HepG2 (cell line): ENCODE data around the gene SLFN14.

Experiments used
- EP300 ChIP-seq, 3 experiments: sonication (generic) in 1 of 3; formaldehyde crosslinking in 1 of 3; IDR thresholded peaks; 2 replicates each; pipeline versions ENCODE4 v1.5.1 to v1.6.1; 2011 to 2020; ENCODE audit warnings: low read depth in 2 of 3, low read length in 2 of 3, borderline replicate concordance in 1 of 3, improper control_type of control experiment in 1 of 3, mild to moderate bottlenecking in 1 of 3, missing genetic modification reagents in 1 of 3, moderate library complexity in 1 of 3
- FOXM1 ChIP-seq: sonication (generic); formaldehyde crosslinking; IDR thresholded peaks from 2 replicates; pipeline ENCODE4 v1.5.0; 2020; ENCODE audit warnings: missing genetic modification reagents
- GABPB1 ChIP-seq: IDR thresholded peaks from 2 replicates; pipeline ENCODE4 v1.6.1; 2016; ENCODE audit warnings: mild to moderate bottlenecking, missing genetic modification reagents, moderate library complexity, missing compliant biosample characterization
- POLR2A ChIP-seq, 2 experiments: IDR thresholded peaks; 2 replicates each; pipeline ENCODE4 v1.6.1; 2011; ENCODE audit warnings: low read depth in 2 of 2, low read length in 2 of 2, mild to moderate bottlenecking in 1 of 2, moderate library complexity in 1 of 2; ENCODE audit not compliant: insufficient read depth in 1 of 2
- POLR2AphosphoS5 ChIP-seq: IDR thresholded peaks from 2 replicates; pipeline ENCODE4 v1.6.1; 2012; ENCODE audit warnings: low read depth, low read length
- RFX5 ChIP-seq: IDR thresholded peaks from 2 replicates; pipeline ENCODE4 v1.6.1; 2011; ENCODE audit warnings: low read depth, low read length, improper control_type of control experiment
- TAF1 ChIP-seq: sonication (generic); formaldehyde crosslinking; IDR thresholded peaks from 2 replicates; pipeline ENCODE4 v1.4.0; 2020; ENCODE audit warnings: missing genetic modification reagents
- ZNF232 ChIP-seq: sonication (generic); formaldehyde crosslinking; IDR thresholded peaks from 2 replicates; pipeline ENCODE4 v1.4.0; 2020; ENCODE audit warnings: missing genetic modification reagents, borderline replicate concordance
- ZNF670 ChIP-seq: sonication (generic); formaldehyde crosslinking; IDR thresholded peaks from 2 replicates; pipeline ENCODE4 v1.8.0; 2022; ENCODE audit warnings: mild to moderate bottlenecking, missing genetic modification reagents, borderline replicate concordance
- TF ChIP-seq, protein P1 (sequence below): sonication (generic); formaldehyde crosslinking; IDR thresholded peaks from 2 replicates; pipeline ENCODE4 v1.5.0; 2020; ENCODE audit warnings: mild to moderate bottlenecking, missing genetic modification reagents
- TF ChIP-seq, protein P2 (sequence below): sonication (generic); formaldehyde crosslinking; IDR thresholded peaks from 2 replicates; pipeline ENCODE4 v1.4.0; 2020; ENCODE audit warnings: missing genetic modification reagents

DNA sequence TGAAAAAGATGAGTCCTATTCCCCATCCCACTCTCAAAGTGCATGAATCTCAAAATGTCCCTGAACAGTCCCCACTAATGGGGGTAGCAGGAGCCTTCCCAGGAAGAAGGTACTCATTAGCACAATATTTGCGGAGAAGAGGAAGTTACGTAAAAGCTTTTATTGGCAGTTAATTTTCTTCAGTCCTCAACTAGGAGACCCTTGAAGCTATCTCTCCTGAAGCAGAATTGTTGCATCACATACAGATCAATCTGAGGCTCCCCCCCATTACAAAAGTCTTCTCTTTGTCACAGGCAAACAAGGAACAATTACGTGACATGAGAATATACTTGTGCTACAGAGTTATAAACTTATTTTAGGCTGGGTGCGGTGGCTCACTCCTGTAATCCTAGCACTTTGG, 37.3 kb downstream of the SLFN14 start:
- TF ChIP-seq GABPB1 (CRISPR knock-in tag) = no peak
- no peak for TF ChIP-seq FOXM1 (CRISPR knock-in tag)
- TF ChIP-seq RFX5 = no peak
- TF ChIP-seq EP300 (IDR thresholded peaks at IDR 0.05; ENCODE audit: low read depth in 2 of 2, low read length in 2 of 2) = no peak
- no peak for TF ChIP-seq EP300 (CRISPR knock-in tag; IDR thresholded peaks at IDR 0.05; ENCODE audit: borderline replicate concordance)
- TF ChIP-seq, protein P1, sequence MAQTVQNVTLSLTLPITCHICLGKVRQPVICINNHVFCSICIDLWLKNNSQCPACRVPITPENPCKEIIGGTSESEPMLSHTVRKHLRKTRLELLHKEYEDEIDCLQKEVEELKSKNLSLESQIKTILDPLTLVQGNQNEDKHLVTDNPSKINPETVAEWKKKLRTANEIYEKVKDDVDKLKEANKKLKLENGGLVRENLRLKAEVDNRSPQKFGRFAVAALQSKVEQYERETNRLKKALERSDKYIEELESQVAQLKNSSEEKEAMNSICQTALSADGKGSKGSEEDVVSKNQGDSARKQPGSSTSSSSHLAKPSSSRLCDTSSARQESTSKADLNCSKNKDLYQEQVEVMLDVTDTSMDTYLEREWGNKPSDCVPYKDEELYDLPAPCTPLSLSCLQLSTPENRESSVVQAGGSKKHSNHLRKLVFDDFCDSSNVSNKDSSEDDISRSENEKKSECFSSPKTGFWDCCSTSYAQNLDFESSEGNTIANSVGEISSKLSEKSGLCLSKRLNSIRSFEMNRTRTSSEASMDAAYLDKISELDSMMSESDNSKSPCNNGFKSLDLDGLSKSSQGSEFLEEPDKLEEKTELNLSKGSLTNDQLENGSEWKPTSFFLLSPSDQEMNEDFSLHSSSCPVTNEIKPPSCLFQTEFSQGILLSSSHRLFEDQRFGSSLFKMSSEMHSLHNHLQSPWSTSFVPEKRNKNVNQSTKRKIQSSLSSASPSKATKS = no peak
- TF ChIP-seq POLR2A (IDR thresholded peaks at IDR 0.05; ENCODE audit: insufficient read depth in 1 of 2, low read depth in 2 of 2, low read length in 2 of 2) = no peak
- TF ChIP-seq TAF1 (CRISPR knock-in tag) = no peak
- TF ChIP-seq, protein P2, sequence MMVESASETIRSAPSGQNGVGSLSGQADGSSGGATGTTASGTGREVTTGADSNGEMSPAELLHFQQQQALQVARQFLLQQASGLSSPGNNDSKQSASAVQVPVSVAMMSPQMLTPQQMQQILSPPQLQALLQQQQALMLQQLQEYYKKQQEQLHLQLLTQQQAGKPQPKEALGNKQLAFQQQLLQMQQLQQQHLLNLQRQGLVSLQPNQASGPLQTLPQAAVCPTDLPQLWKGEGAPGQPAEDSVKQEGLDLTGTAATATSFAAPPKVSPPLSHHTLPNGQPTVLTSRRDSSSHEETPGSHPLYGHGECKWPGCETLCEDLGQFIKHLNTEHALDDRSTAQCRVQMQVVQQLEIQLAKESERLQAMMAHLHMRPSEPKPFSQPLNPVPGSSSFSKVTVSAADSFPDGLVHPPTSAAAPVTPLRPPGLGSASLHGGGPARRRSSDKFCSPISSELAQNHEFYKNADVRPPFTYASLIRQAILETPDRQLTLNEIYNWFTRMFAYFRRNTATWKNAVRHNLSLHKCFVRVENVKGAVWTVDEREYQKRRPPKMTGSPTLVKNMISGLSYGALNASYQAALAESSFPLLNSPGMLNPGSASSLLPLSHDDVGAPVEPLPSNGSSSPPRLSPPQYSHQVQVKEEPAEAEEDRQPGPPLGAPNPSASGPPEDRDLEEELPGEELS (CRISPR knock-in tag) = no peak
- no peak for TF ChIP-seq POLR2AphosphoS5
- TF ChIP-seq ZNF232 (CRISPR knock-in tag) = no peak
- TF ChIP-seq ZNF670 = no peak
